Endothelial cell of umbilical vein (primary cell): ENCODE measurements around the gene LRRN4. TPM values are rescaled to one million over a fixed set of nuclear protein-coding genes. Genes with fewer than 3 reads are reported as not detected.

ENCODE experiments used
- BruUV-seq: library from RNA; stranded (reverse); fragments of 400-500 nt; replicated peaks from 2 replicates; lab custom pipeline; 2021; lab: Mats Ljungman, UMichigan
- CTCF ChIA-PET: fragments of 300-600, 350-600 bp; sonication (Branson Sonifier 250); formaldehyde crosslinking; loops from one replicate; lab custom pipeline; 2021; ENCODE audit warnings: antibody characterized with exemption, inconsistent platforms; lab: Charles Lee
- POLR2A ChIA-PET: fragments of 300-600, 350-600 bp; sonication (Branson Sonifier 250); formaldehyde crosslinking; loops from one replicate; lab custom pipeline; 2021; ENCODE audit warnings: antibody characterized with exemption, inconsistent platforms; lab: Charles Lee
- DNase-seq: peaks from one replicate; pipeline ENCODE4 v3.0.0-alpha.2; 2011; ENCODE audit warnings: low read depth, low spot score
- FAIRE-seq: peaks from 2 replicates; lab custom pipeline; 2011; peaks lifted over from hg19 to GRCh38; lab: Jason Lieb, UNC
- H2AFZ ChIP-seq: 2 replicates; pipeline ENCODE4 v1.6.0; 2012; ENCODE audit warnings: low read depth, low read length, control low read depth, inconsistent platforms
- H3K27ac ChIP-seq: 2 replicates; pipeline ENCODE4 v1.5.1; 2011; ENCODE audit warnings: low read depth, mild to moderate bottlenecking, control low read depth, low read length, moderate library complexity; ENCODE audit not compliant: insufficient read depth
- H3K27me3 ChIP-seq, 2 experiments: 2 replicates each; pipeline versions ENCODE4 v1.6.0 to v1.6.1; 2011; ENCODE audit warnings: low read length in 2 of 2, mixed read lengths in 1 of 2; ENCODE audit not compliant: control insufficient read depth in 2 of 2, insufficient read depth in 2 of 2
- H3K36me3 ChIP-seq, 2 experiments: 2 replicates in 1 of 2; 3 replicates in 1 of 2; pipeline ENCODE4 v1.5.1; 2011; ENCODE audit warnings: low read length in 2 of 2, mild to moderate bottlenecking in 1 of 2, moderate library complexity in 1 of 2; ENCODE audit not compliant: control insufficient read depth in 2 of 2, insufficient read depth in 2 of 2; ENCODE audit errors: extremely low read depth in 1 of 2
- H3K4me1 ChIP-seq: 3 replicates; pipeline ENCODE4 v1.5.1; 2011; ENCODE audit warnings: mild to moderate bottlenecking, low read length; ENCODE audit not compliant: control insufficient read depth, insufficient read depth; ENCODE audit errors: extremely low read depth
- H3K4me2 ChIP-seq: 2 replicates; pipeline ENCODE4 v1.6.1; 2011; ENCODE audit warnings: low read length, control low read depth, mixed read lengths; ENCODE audit not compliant: insufficient read depth
- H3K4me3 ChIP-seq, 3 experiments: fragments of 200-600 bp in 1 of 3; sonication (generic), shearing (Covaris generic) in 1 of 3; replicated peaks in 1 of 3; 2 replicates each; pipeline ENCODE4 v1.5.1; 2011 to 2016; ENCODE audit warnings: control low read depth in 3 of 3, low read length in 3 of 3, mild to moderate bottlenecking in 2 of 3, inconsistent platforms in 1 of 3, low read depth in 1 of 3, moderate library complexity in 1 of 3; ENCODE audit not compliant: insufficient read depth in 1 of 3
- H3K79me2 ChIP-seq: 2 replicates; pipeline ENCODE4 v1.6.0; 2012; ENCODE audit warnings: low read length, inconsistent platforms; ENCODE audit not compliant: control insufficient read depth, insufficient read depth
- H3K9ac ChIP-seq: replicated peaks from 2 replicates; pipeline ENCODE3; 2011; ENCODE audit warnings: low read length, control low read depth; ENCODE audit not compliant: insufficient read depth; ENCODE audit errors: extremely low read depth
- H3K9me1 ChIP-seq: replicated peaks from 3 replicates; pipeline ENCODE4 v1.6.0; 2011; ENCODE audit warnings: mild to moderate bottlenecking, low read length; ENCODE audit not compliant: control insufficient read depth, insufficient read depth; ENCODE audit errors: extremely low read depth
- H3K9me3 ChIP-seq: replicated peaks from 2 replicates; pipeline ENCODE4 v1.5.1; 2012; ENCODE audit warnings: low read length, inconsistent platforms; ENCODE audit not compliant: control insufficient read depth, insufficient read depth
- H4K20me1 ChIP-seq: replicated peaks from 2 replicates; pipeline ENCODE3; 2011; ENCODE audit warnings: mild to moderate bottlenecking, low read length; ENCODE audit not compliant: control insufficient read depth, insufficient read depth; ENCODE audit errors: extremely low read depth
- CTCF ChIP-seq, 2 donors: IDR thresholded peaks; 1 replicate in 1 of 2; 2 replicates in 1 of 2; pipeline ENCODE4 v1.5.1; 2011; ENCODE audit warnings: low read length in 2 of 2, mild to moderate bottlenecking in 2 of 2, moderate library complexity in 2 of 2, control low read depth in 1 of 2, inconsistent platforms in 1 of 2, low read depth in 1 of 2; ENCODE audit not compliant: insufficient read depth in 1 of 2; ENCODE audit errors: extremely low read depth in 1 of 2
- EZH2 ChIP-seq: IDR thresholded peaks from 2 replicates; pipeline ENCODE4 v1.6.1; 2012; ENCODE audit warnings: borderline replicate concordance, low read depth, mild to moderate bottlenecking, moderate library complexity, low read length, inconsistent platforms; ENCODE audit not compliant: severe bottlenecking
- FOS ChIP-seq: IDR thresholded peaks from 2 replicates; pipeline ENCODE4 v1.6.1; 2011; ENCODE audit warnings: mild to moderate bottlenecking, low read length, moderate library complexity, borderline replicate concordance; ENCODE audit not compliant: insufficient read depth
- GATA2 ChIP-seq: IDR thresholded peaks from 2 replicates; pipeline ENCODE4 v1.7.0; 2011; ENCODE audit warnings: low read depth, mild to moderate bottlenecking, moderate library complexity, mixed read lengths, low read length; ENCODE audit not compliant: insufficient read length, insufficient read depth
- JUN ChIP-seq: IDR thresholded peaks from 2 replicates; pipeline ENCODE4 v1.6.1; 2011; ENCODE audit warnings: borderline replicate concordance, low read depth; ENCODE audit not compliant: insufficient read length, insufficient read depth
- MAX ChIP-seq: IDR thresholded peaks from 2 replicates; pipeline ENCODE4 v1.6.1; 2011; ENCODE audit not compliant: insufficient read depth, insufficient read length
- MYC ChIP-seq: IDR thresholded peaks from one replicate; pipeline ENCODE4 v1.6.1; 2011; ENCODE audit warnings: mild to moderate bottlenecking, low read depth, low read length
- POLR2A ChIP-seq: IDR thresholded peaks from 2 replicates; pipeline ENCODE4 v1.6.1; 2012; ENCODE audit warnings: low read depth, mild to moderate bottlenecking, control low read depth, low read length
- POLR2AphosphoS5 ChIP-seq: IDR thresholded peaks from 2 replicates; pipeline ENCODE4 v1.6.1; 2012; ENCODE audit warnings: low read depth, mild to moderate bottlenecking, control low read depth, low read length, moderate library complexity; ENCODE audit not compliant: insufficient read depth
- dilution Hi-C: fragments of 300-500 bp; cut with MboI; formaldehyde crosslinking; loops from one replicate; pipeline ENCODE4 v1.15.0; 2019; ENCODE audit warnings: low sequenced_read_pairs; ENCODE audit not compliant: extremely low pct_ligation_motif_present
- intact Hi-C: fragments of 100-400 bp; cut with micrococcal nuclease; formaldehyde crosslinking; loops from one replicate; pipeline ENCODE4 v1.10.0; 2022
- polyA plus RNA-seq, 4 experiments: library from polyadenylated mRNA; depleted of rRNA in 3 of 4; stranded (reverse) in 3 of 4; unstranded in 1 of 4; fragments of >200 nt; gene quantifications; 2 replicates each; pipeline versions ENCODE4 v1.2.1 to v1.2.3, GENCODE V29; 2011 to 2012; ENCODE audit warnings: missing spikeins in 1 of 4
- total RNA-seq: library from RNA; stranded (reverse); gene quantifications from 2 replicates; pipeline ENCODE4 v1.2.3, GENCODE V29; 2021

Gene LRRN4
- total and polyA plus RNA-seq, 2 donors (not counting 3 experiments of a cell fraction or from before 2014, with no cell fraction given): not detected

- no peak for DNase-seq
- CTCF ChIA-PET: no interaction called here
- H3K27ac ChIP-seq: no peak overlapping the region
- H3K9me3 ChIP-seq: no peaks in the 10 kb centered on the region
- no peak overlapping the region for H3K9ac ChIP-seq
- H3K36me3 ChIP-seq: peaks cover 1 to 10% of the 10 kb centered on the region in 2 experiments
- dilution Hi-C loops: no loop called here
- TF ChIP-seq CTCF (IDR thresholded peaks at IDR 0.05; ENCODE audit: extremely low read depth in 1 of 2, insufficient read depth in 1 of 2, low read depth in 1 of 2, low read length in 2 of 2) (no peak), POLR2AphosphoS5 (no peak), MYC (no peak), GATA2 (no peak), EZH2 (no peak)
- POLR2A ChIA-PET: no interaction called here
- H3K4me3 ChIP-seq: no peak overlapping the region
- FAIRE-seq: no peak
- intact Hi-C loops: loop anchor here (5.0 kb wide), 1 partner anchor 1476 kb away; no protein-coding TSS in a partner anchor
- H3K4me2 ChIP-seq: no peak overlapping the region
- BruUV-seq: no TSS peak
- H3K4me1 ChIP-seq: no peaks in the 10 kb centered on the region
- no peak overlapping the region for H2AFZ ChIP-seq
- H3K27me3 ChIP-seq: peaks cover 15 to 16% of the 10 kb centered on the region in 2 experiments
- no peaks in the 10 kb centered on the region for H4K20me1 ChIP-seq
- no peaks in the 10 kb centered on the region for H3K79me2 ChIP-seq
- H3K9me1 ChIP-seq: no peaks in the 10 kb centered on the region
These were observed 7.4 kb downstream of the LRRN4 start for GRCh38 chr20:6046432-6046831.

- Histone ChIP-seq H3K4me2 (no peak overlapping the region), H3K9me1 (no peaks in the 10 kb centered on the region), H3K4me3 (no peak overlapping the region), H3K27me3 (peaks cover 7 to 8% of the 10 kb centered on the region in 2 experiments), H2AFZ (no peak overlapping the region), H3K9me3 (no peaks in the 10 kb centered on the region), H3K9ac (no peak overlapping the region), H3K79me2 (no peaks in the 10 kb centered on the region), H3K36me3 (peaks cover 2 to 18% of the 10 kb centered on the region in 2 experiments), H4K20me1 (no peaks in the 10 kb centered on the region), H3K4me1 (no peaks in the 10 kb centered on the region), H3K27ac (no peak overlapping the region)
- intact Hi-C loops (loop anchor here (5.0 kb wide), 1 partner anchor 1477 kb away; no protein-coding TSS in a partner anchor), dilution Hi-C loops (no loop called here)
- POLR2A ChIA-PET: no interaction called here
- CTCF ChIA-PET: no interaction called here
- BruUV-seq: no TSS peak
- FAIRE-seq (no peak), DNase-seq (no peak)
- TF ChIP-seq MAX: no peak
- no peak for TF ChIP-seq EZH2
- TF ChIP-seq GATA2: no peak
- TF ChIP-seq FOS: no peak
- TF ChIP-seq POLR2AphosphoS5: no peak
- no peak for TF ChIP-seq JUN
- no peak for TF ChIP-seq CTCF (IDR thresholded peaks at IDR 0.05; ENCODE audit: extremely low read depth in 1 of 2, insufficient read depth in 1 of 2, low read depth in 1 of 2, low read length in 2 of 2)
- TF ChIP-seq MYC: no peak
- TF ChIP-seq POLR2A: no peak
These were observed 8.3 kb downstream of the LRRN4 start for GRCh38 chr20:6045566-6045965.
